K562 (cell line): ENCODE results near the gene TAF15. TPM values are rescaled to one million over a fixed set of nuclear protein-coding genes. Genes with fewer than 3 reads are reported as not detected.

Experiments
- ATF3 ChIP-seq, 2 experiments: fragments of 450-650 bp in 1 of 2; sonication (generic) in 1 of 2; formaldehyde crosslinking in 1 of 2; IDR thresholded peaks in 1 of 2; conservative IDR thresholded peaks in 1 of 2; 2 replicates each; pipeline versions ENCODE4 v1.6.1 to v1.8.1; 2016 to 2023; ENCODE audit warnings: mild to moderate bottlenecking in 2 of 2, moderate library complexity in 2 of 2, inconsistent platforms in 1 of 2, missing genetic modification reagents in 1 of 2
- POLR3G ChIP-seq: IDR thresholded peaks from 2 replicates; pipeline ENCODE4 v1.6.1; 2011; ENCODE audit not compliant: insufficient read length, insufficient replicate concordance; ENCODE audit errors: extremely low read depth
- PRMT5 ChIP-seq: sonication (generic); formaldehyde crosslinking; IDR thresholded peaks from 2 replicates; pipeline ENCODE4 v1.5.0; 2020; ENCODE audit warnings: missing genetic modification reagents
- YBX1 ChIP-seq: fragments of 450-650 bp; IDR thresholded peaks from 2 replicates; pipeline ENCODE4 v1.7.1; 2016; ENCODE audit warnings: mild to moderate bottlenecking
- ZNF766 ChIP-seq: fragments of 200-800 bp; sonication (Bioruptor generic); conservative IDR thresholded peaks from 2 replicates; pipeline ENCODE4 v1.6.1; 2016; ENCODE audit warnings: missing genetic modification characterization, missing compliant biosample characterization
- polyA plus RNA-seq, 8 experiments: library from polyadenylated mRNA; depleted of rRNA in 4 of 8; stranded (reverse) in 5 of 8; unstranded in 3 of 8; fragments of >200 nt; fragmentation: Nextera tagmentation in 2 of 8; fragmentation: Illumina TruSeq in 1 of 8; extraction: Ambion mirVana in 2 of 8; extraction: Trizol in 1 of 8; gene quantifications; 2 replicates each; pipeline versions ENCODE4 v1.2.1 to v1.2.3, GENCODE V29; 2011 to 2014; ENCODE audit warnings: inconsistent platforms in 1 of 8, missing spikeins in 1 of 8
- total RNA-seq, 7 experiments: library from RNA; depleted of rRNA in 6 of 7; stranded (reverse); fragments of >200 nt in 6 of 7; fragmentation: Illumina TruSeq in 2 of 7; extraction: Trizol in 2 of 7; gene quantifications; 2 replicates each; pipeline versions ENCODE4 v1.2.1 to v1.2.3, GENCODE V29; 2011 to 2021; ENCODE audit warnings: low replicate concordance in 1 of 7
- TF ChIP-seq, protein P1 (sequence below): sonication (generic); formaldehyde crosslinking; IDR thresholded peaks from 2 replicates; pipeline ENCODE4 v1.8.1; 2023; ENCODE audit warnings: mild to moderate bottlenecking, missing genetic modification reagents

Gene TAF15
- total and polyA plus RNA-seq, 9 of the 15 experiments (the other 6 are each of a cell fraction or from before 2014, with no cell fraction given): 4.1 to 272 (median 56.8) TPM

DNA sequence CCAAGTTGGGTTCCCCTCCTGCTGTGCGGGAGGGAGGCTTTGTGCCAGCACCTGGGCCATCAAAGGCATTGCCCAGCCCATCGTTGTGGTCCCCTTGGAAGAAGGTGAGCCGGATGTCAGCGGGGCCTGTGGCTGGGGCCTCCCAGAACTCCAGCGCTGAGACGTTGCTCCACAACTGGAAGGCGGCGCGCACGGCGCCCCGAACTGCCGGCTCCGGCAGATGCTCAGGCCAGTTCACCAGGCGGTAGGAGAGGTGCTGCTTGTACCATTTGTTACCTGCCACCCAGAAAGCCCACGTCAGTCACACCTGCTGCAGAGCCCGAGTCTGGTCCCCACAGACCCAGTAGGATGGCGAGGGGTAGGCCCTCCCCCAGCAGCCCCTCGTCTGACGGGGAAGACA is 36.2 kb upstream of the TAF15 start (continued):
- TF ChIP-seq, protein P1, sequence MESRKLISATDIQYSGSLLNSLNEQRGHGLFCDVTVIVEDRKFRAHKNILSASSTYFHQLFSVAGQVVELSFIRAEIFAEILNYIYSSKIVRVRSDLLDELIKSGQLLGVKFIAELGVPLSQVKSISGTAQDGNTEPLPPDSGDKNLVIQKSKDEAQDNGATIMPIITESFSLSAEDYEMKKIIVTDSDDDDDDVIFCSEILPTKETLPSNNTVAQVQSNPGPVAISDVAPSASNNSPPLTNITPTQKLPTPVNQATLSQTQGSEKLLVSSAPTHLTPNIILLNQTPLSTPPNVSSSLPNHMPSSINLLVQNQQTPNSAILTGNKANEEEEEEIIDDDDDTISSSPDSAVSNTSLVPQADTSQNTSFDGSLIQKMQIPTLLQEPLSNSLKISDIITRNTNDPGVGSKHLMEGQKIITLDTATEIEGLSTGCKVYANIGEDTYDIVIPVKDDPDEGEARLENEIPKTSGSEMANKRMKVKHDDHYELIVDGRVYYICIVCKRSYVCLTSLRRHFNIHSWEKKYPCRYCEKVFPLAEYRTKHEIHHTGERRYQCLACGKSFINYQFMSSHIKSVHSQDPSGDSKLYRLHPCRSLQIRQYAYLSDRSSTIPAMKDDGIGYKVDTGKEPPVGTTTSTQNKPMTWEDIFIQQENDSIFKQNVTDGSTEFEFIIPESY (CRISPR knock-in tag): no peak
- no peak for TF ChIP-seq POLR3G
- no peak for TF ChIP-seq PRMT5 (CRISPR knock-in tag)
- TF ChIP-seq YBX1: no peak
- TF ChIP-seq ATF3 (IDR thresholded peaks at IDR 0.05): no peak
- TF ChIP-seq ATF3 (CRISPR knock-in tag; conservative IDR thresholded peaks at IDR 0.05): no peak
- TF ChIP-seq ZNF766: no peak
- TF ChIP-seq, all 486 proteins: peak for 0
